ENCODE data around the gene SULT1A1.
A peak's percentile ranks its signal among the peaks of the same experiment; 100 is the strongest.
"Not testable (repeated sequence)": the region's sequence is repeated elsewhere in the genome, so short reads cannot be mapped to it uniquely, and the experiment has no call there.

Gene SULT1A1

GRCh38 chr16:28609631-28610594 is at the start of gene SULT1A1:
Gene SULT1A1 (minus strand): TSS chr16:28610044. CDS start chr16:28608855, 1,189 bp downstream.
- DNase-seq, result no peak

- DNase-seq, result not testable (repeated sequence)
Observed at GRCh38 chr16:28639959-28640358, 30.1 kb upstream of the SULT1A1 start.

GRCh38 chr16:28638359-28638758 is 28.5 kb upstream of the SULT1A1 start:
- DNase-seq, result not testable (repeated sequence)

GRCh38 chr16:28637765-28638164 is 27.9 kb upstream of the SULT1A1 start, which contains the start of gene NPIPB8:
Gene NPIPB8 (plus strand): TSS chr16:28638065. CDS start chr16:28638361, 296 bp downstream.
- not testable (repeated sequence) for DNase-seq

- DNase-seq, result not testable (repeated sequence)
Observed at GRCh38 chr16:28636093-28636823, 26.4 kb upstream of the SULT1A1 start.

- DNase-seq, result not testable (repeated sequence)
Observed at GRCh38 chr16:28630905-28631304, 21.1 kb upstream of the SULT1A1 start.

GRCh38 chr16:28623172-28623711 is 13.4 kb upstream of the SULT1A1 start:
- peak; percentile 80 for DNase-seq

GRCh38 chr16:28622532-28623171 is 12.8 kb upstream of the SULT1A1 start:
- DNase-seq, result not testable (repeated sequence)

- no peak for DNase-seq
Observed at GRCh38 chr16:28621481-28622155, 11.8 kb upstream of the SULT1A1 start.

- not testable (repeated sequence) for DNase-seq
Observed at GRCh38 chr16:28620316-28620715, 10.5 kb upstream of the SULT1A1 start.

- DNase-seq, result no peak
Observed at GRCh38 chr16:28617874-28618273, 8.0 kb upstream of the SULT1A1 start.

- no peak for DNase-seq
Observed at GRCh38 chr16:28616636-28617035, 6.8 kb upstream of the SULT1A1 start.

GRCh38 chr16:28616224-28616577 is 6.4 kb upstream of the SULT1A1 start:
- DNase-seq, result not testable (repeated sequence)

GRCh38 chr16:28615486-28616223 is 5.8 kb upstream of the SULT1A1 start:
- not testable (repeated sequence) for DNase-seq

GRCh38 chr16:28614561-28614960 is 4.7 kb upstream of the SULT1A1 start:
- DNase-seq, result not testable (repeated sequence)

GRCh38 chr16:28613912-28614311 is 4.1 kb upstream of the SULT1A1 start:
- not testable (repeated sequence) for DNase-seq

- DNase-seq, result not testable (repeated sequence)
Observed at GRCh38 chr16:28612359-28613280, 2.8 kb upstream of the SULT1A1 start.

GRCh38 chr16:28610595-28611191 is 849 bp upstream of the SULT1A1 start:
- no peak for DNase-seq

GRCh38 chr16:28608867-28609596 is 812 bp downstream of the SULT1A1 start:
- DNase-seq, result not testable (repeated sequence)

Data from NCI-H2171 (cell line).